DOHH2 (cell line): Measurements from ENCODE around the gene TBC1D2.

ENCODE experiments used
- H3F3A ChIP-seq: fragments of 200-600 bp; sonication (generic), shearing (Covaris generic); 2 replicates; pipeline ENCODE4 v1.6.0; 2016; ENCODE audit warnings: antibody characterized with exemption, mild to moderate bottlenecking; ENCODE audit not compliant: control insufficient read depth, insufficient read depth
- H3K27ac ChIP-seq: fragments of 200-600 bp; sonication (generic); 2 replicates; pipeline ENCODE4 v1.5.1; 2014; ENCODE audit warnings: low read depth, mild to moderate bottlenecking, low read length, moderate library complexity
- H3K27me3 ChIP-seq: fragments of 200-600 bp; sonication (generic); 2 replicates; pipeline ENCODE4 v1.6.1; 2014; ENCODE audit warnings: mild to moderate bottlenecking, low read length, mixed read lengths; ENCODE audit not compliant: control insufficient read depth
- H3K36me3 ChIP-seq: fragments of 200-600 bp; sonication (generic); 2 replicates; pipeline ENCODE4 v1.6.1; 2014; ENCODE audit warnings: mild to moderate bottlenecking, low read length, moderate library complexity, mixed read lengths; ENCODE audit not compliant: control insufficient read depth
- H3K4me1 ChIP-seq: fragments of 200-600 bp; sonication (generic); 2 replicates; pipeline ENCODE4 v1.6.1; 2014; ENCODE audit warnings: mild to moderate bottlenecking, low read length, mixed read lengths; ENCODE audit not compliant: control insufficient read depth
- H3K4me2 ChIP-seq: fragments of 200-600 bp; sonication (generic); 2 replicates; pipeline ENCODE4 v1.6.0; 2014; ENCODE audit warnings: mild to moderate bottlenecking, low read length, moderate library complexity
- H3K4me3 ChIP-seq: fragments of 200-600 bp; sonication (generic); 2 replicates; pipeline ENCODE4 v1.5.1; 2014; ENCODE audit warnings: mild to moderate bottlenecking, low read length, mixed read lengths
- H3K79me2 ChIP-seq: fragments of 200-600 bp; sonication (generic); 2 replicates; pipeline ENCODE4 v1.6.1; 2014; ENCODE audit warnings: mild to moderate bottlenecking, low read length, mixed read lengths; ENCODE audit not compliant: control insufficient read depth
- H3K9me2 ChIP-seq: fragments of 200-600 bp; sonication (generic); replicated peaks from 2 replicates; pipeline ENCODE4 v1.6.1; 2014; ENCODE audit warnings: mild to moderate bottlenecking, low read length, mixed read lengths; ENCODE audit not compliant: control insufficient read depth
- H3K9me3 ChIP-seq: fragments of 200-600 bp; sonication (generic); 2 replicates; pipeline ENCODE4 v1.6.1; 2014; ENCODE audit warnings: antibody characterized with exemption, low read length, mixed read lengths; ENCODE audit not compliant: control insufficient read depth, insufficient read depth
- H4K20me1 ChIP-seq: fragments of 200-600 bp; sonication (generic); 2 replicates; pipeline ENCODE4 v1.6.0; 2014; ENCODE audit warnings: low read depth, mild to moderate bottlenecking, antibody characterized with exemption, low read length, moderate library complexity; ENCODE audit not compliant: control insufficient read depth, insufficient read depth
- CTCF ChIP-seq: fragments of 200-600 bp; sonication (generic); IDR thresholded peaks from one replicate; pipeline ENCODE4 v1.5.1; 2014; ENCODE audit warnings: antibody characterized with exemption, mild to moderate bottlenecking, low read depth, low read length; ENCODE audit not compliant: poor library complexity, severe bottlenecking
- EZH2phosphoT487 ChIP-seq: fragments of 200-600 bp; sonication (generic); IDR thresholded peaks from 2 replicates; pipeline ENCODE4 v1.6.1; 2017; ENCODE audit warnings: borderline replicate concordance, mild to moderate bottlenecking, antibody characterized with exemption, low read length, moderate library complexity, mixed read lengths

The TBC1D2 gene

DNA sequence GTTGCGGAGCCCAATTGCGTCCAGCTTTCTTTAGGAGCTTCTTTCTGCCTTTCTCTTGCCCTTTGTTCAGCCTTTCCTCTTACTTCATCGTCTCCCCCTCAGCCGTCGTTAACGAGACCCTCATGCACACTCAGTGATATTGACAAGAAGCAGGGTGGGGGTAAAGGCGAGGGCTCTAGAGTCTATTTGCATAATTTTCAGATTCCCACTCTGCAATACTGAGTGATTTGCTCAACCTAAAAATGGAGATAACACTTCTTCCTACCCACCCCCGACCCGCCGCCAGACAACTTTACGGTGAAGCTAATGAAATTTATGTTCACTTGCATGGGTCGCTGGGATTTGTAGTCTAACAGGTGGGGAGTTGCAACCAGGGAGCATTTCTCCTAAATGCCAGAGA lies 1.3 kb upstream of the TBC1D2 start:
- Histone ChIP-seq H3F3A (peaks cover 14% of the 10 kb centered on the region), H3K27ac (peak overlapping the region; percentile 90), H3K4me1 (peaks cover 18% of the 10 kb centered on the region), H3K4me2 (peak overlapping the region; percentile 87), H3K9me3 (no peaks in the 10 kb centered on the region), H3K79me2 (no peaks in the 10 kb centered on the region), H3K36me3 (no peaks in the 10 kb centered on the region), H4K20me1 (no peaks in the 10 kb centered on the region), H3K4me3 (peak overlapping the region; percentile 90), H3K27me3 (peaks cover 8% of the 10 kb centered on the region), H3K9me2 (no peaks in the 10 kb centered on the region)
- TF ChIP-seq CTCF (no peak), EZH2phosphoT487 (no peak)

GRCh38 chr9:98255061-98255577 lies 330 bp downstream of the TBC1D2 start:
- peak overlapping the region; percentile 87 for H3K4me2 ChIP-seq
- H3K9me3 ChIP-seq, result no peaks in the 10 kb centered on the region
- H3K36me3 ChIP-seq, result no peaks in the 10 kb centered on the region
- H4K20me1 ChIP-seq, result no peaks in the 10 kb centered on the region
- peaks cover 14% of the 10 kb centered on the region for H3F3A ChIP-seq
- peaks cover 8% of the 10 kb centered on the region for H3K27me3 ChIP-seq
- TF ChIP-seq EZH2phosphoT487, result no peak
- no peak for TF ChIP-seq CTCF
- peak overlapping the region; percentile 90 for H3K4me3 ChIP-seq
- H3K4me1 ChIP-seq, result peaks cover 18% of the 10 kb centered on the region
- no peak overlapping the region for H3K27ac ChIP-seq
- no peaks in the 10 kb centered on the region for H3K9me2 ChIP-seq
- H3K79me2 ChIP-seq, result no peaks in the 10 kb centered on the region

- Histone ChIP-seq H3K9me2 (no peaks in the 10 kb centered on the region), H3K27me3 (peaks cover 8% of the 10 kb centered on the region), H3K4me1 (peaks cover 18% of the 10 kb centered on the region), H3K4me2 (peak overlapping the region; percentile 87), H3K9me3 (no peaks in the 10 kb centered on the region), H3K36me3 (no peaks in the 10 kb centered on the region), H4K20me1 (no peaks in the 10 kb centered on the region), H3K27ac (no peak overlapping the region), H3K79me2 (no peaks in the 10 kb centered on the region), H3K4me3 (peak overlapping the region; percentile 90), H3F3A (peaks cover 14% of the 10 kb centered on the region)
- TF ChIP-seq EZH2phosphoT487 (no peak), CTCF (no peak)
These were observed 1.0 kb downstream of the TBC1D2 start for GRCh38 chr9:98254228-98255060.
